Kidney glomerular epithelial cell (primary cell): ENCODE results near the gene CTNNA1.

Source experiments
- DNase-seq: peaks from one replicate; lab custom pipeline; 2025; lab: John Stamatoyannopoulos, UW

Gene CTNNA1

GRCh38 chr5:138932171-138932810 is 179.1 kb downstream of the CTNNA1 start:
- DNase-seq = no peak

DNA sequence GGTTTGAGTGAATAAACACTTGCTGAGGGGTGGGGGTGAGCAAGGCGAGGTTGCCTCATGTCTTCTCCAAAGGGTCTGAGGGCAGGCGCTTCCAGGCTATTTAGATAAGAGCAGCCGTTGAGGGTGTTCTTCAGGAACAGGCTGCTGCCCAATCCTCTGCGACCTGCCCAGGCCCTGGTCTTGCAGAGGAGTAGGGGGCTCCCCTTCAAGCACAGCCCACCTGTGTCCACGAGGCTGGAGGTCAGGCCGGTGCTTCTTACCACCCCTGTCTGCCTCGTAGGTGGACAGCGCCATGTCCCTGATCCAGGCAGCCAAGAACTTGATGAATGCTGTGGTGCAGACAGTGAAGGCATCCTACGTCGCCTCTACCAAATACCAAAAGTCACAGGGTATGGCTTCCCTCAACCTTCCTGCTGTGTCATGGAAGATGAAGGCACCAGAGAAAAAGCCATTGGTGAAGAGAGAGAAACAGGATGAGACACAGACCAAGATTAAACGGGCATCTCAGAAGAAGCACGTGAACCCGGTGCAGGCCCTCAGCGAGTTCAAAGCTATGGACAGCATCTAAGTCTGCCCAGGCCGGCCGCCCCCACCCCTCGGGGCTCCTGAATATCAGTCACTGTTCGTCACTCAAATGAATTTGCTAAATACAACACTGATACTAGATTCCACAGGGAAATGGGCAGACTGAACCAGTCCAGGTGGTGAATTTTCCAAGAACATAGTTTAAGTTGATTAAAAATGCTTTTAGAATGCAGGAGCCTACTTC is 180.5 kb downstream of the CTNNA1 start:
- DNase-seq = no peak

DNA sequence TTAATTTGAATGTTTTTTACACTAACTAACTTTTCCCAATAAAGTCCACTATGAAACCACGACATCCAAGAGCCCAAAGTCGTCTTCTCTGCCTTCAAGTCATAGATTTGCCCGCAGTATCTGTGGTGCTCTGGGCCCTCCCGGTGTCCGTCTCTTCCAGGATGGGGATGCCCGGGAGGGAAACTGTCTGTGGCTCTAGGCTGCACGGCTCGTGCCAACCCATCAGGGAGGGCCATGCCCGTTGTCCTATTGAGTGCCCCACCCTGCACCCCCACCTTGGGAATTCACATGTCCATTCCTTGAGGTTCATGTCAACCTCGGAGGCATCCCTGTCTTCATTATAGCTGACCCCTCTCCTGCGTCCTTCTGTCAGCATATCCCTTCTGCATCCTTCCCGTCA is 181.7 kb downstream of the CTNNA1 start:
- no peak for DNase-seq

- DNase-seq = no peak
These were observed 182.2 kb downstream of the CTNNA1 start for GRCh38 chr5:138935466-138935865.

- no peak for DNase-seq
These were observed 183.2 kb downstream of the CTNNA1 start for GRCh38 chr5:138936225-138936967.

- no peak for DNase-seq
These were observed 183.7 kb downstream of the CTNNA1 start for GRCh38 chr5:138936968-138937345.

GRCh38 chr5:138937392-138938387 is 184.5 kb downstream of the CTNNA1 start:
- no peak for DNase-seq

DNA sequence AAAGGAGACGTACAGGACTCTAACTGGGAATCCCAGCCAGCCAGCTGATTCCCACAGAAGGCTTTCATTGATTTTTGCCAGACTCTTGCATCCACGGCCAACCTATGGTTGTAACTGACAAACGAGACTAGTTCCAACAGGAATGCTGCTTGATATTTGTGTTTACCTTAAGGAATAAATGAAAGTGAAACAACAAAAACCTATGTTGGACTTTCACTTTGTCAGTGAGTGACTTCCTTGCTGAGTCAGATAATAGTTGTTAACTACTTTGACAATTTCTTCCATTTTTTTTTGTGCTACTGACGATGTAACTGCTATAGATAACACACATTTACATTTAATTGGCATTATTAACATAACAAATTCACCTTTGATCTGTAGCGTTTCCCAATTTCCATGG is 185.3 kb downstream of the CTNNA1 start:
- no peak for DNase-seq

GRCh38 chr5:138942066-138942465 is 188.8 kb downstream of the CTNNA1 start:
- DNase-seq = no peak

- DNase-seq = no peak
These were observed 189.6 kb downstream of the CTNNA1 start for GRCh38 chr5:138942861-138943260.

DNA sequence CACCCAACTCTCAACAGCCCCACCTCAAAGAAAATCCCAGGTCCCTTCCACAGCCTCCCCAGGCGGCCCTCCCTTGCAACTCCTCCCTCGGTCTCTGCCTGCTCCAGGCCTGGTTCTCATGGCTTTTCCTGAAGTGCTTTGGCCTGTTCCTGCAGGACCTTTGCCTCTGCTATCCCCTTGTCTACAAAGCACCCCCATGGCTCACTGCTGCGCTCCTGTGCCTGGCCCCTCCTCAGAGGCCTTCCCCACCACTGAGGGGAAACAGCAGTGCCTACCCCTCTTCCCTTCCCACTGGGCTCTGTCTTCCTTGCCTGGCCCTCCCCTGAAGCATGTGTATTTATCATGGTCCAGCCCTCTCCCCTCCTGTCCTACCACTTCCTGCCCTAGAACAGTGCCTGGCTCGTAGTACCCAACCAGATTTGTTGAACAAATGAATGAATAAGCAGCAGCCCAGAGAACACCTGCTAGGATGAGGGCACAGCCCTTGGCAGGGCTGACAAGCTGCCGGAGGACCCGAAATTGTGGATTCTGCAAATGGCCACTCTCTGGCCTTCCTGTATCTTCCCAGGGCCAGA is 190.5 kb downstream of the CTNNA1 start:
- DNase-seq = no peak

DNA sequence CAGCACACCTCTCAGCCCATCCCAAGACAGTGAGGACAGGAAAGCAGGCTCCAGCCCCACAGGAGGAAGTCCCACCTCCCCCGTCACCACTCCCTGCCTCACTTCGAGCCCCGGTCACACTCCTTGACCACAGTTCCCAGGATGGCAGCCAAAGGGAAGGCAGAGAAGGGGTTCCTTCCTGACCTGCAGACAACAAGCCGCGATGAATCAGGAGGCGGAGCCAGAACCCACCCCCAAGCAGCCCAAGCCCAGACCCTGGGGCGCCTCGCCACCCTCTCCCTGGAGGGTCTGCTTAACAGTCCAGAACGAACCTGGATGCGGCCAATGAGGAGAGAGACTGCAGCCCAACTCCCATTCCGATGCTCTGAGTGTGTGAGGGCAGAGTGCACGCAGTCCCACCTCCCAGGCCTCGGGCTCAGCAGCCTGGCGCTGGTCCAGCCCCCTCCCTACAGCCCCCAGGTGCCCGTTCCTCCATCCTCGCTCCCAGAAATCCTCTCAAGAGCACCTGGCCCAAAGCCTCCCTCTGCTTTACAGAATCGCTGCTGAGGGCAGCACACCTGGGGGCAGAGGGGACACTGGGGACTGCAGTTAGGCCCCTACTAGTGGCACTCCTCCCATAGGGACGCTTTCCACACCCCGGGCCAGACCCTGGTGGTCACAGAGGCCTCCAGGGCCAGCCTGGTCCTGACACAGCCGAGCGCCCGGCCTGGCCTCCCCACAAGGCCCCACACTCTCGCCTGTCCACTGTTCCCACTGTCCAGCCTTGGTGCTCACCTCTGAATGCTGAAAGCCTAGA is 191.5 kb downstream of the CTNNA1 start:
- DNase-seq = peak; percentile 99

DNA sequence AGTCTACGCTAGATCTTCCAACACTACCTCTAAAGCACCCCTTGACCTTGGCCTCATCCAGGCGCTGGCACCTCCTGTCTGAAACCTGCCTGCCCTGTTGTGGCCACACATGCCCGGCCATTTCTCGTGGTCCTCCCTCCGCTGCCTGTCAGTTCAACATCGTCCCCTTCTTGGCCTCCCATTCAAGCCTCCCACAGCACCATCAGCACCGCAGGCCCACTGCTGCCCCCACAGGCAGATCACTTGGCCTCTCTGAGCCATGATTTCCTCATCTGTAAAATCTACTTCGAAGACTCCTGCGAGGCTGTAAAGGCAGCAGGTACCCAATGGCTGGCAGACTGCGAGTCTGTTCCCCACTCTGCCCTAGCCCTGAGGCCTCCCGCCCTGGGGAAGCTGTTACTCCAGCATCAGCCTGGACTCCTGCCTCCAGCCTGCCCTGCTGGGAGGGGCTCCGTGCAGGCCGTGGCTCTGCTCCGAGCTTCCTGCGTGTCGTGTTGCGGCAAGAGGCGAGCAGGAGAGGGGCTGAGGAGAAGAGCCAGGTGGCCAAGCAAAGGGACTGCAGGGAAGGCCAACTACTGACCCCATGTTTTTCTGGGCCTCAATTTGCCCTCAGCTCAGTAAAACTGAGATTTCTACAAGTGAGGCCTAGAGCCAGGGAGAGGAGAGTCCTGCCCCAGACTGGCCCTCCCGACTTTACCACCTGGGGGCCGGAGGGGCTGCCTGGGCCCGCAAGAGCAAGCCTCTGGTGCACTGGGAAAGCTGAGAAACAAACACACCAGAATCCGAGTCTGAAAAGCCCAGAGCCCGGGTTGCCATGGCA is 192.4 kb downstream of the CTNNA1 start:
- DNase-seq = no peak

DNA sequence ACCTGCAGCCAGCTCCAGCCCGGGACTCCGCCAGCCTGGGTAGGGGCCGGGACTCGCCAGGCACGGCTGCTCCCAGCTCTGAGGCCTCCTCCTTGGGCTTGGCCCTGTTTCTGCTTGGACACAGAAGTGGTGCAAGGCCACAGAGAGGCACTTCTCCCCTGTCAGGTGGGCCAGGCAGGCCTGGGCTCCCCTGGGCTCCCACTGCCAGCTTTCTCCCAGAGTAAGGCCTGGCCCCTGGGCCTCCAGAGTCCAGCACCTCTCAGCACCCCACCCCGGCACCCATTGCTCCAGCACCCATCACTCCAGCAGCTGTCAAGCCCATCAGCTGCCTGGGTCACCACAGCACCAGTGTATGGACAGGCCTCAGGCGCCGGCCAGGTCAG is 193.0 kb downstream of the CTNNA1 start:
- DNase-seq = no peak

GRCh38 chr5:138946831-138947560 is 193.8 kb downstream of the CTNNA1 start:
- DNase-seq = no peak

- DNase-seq = no peak
These were observed 194.6 kb downstream of the CTNNA1 start for GRCh38 chr5:138947780-138948179.

DNA sequence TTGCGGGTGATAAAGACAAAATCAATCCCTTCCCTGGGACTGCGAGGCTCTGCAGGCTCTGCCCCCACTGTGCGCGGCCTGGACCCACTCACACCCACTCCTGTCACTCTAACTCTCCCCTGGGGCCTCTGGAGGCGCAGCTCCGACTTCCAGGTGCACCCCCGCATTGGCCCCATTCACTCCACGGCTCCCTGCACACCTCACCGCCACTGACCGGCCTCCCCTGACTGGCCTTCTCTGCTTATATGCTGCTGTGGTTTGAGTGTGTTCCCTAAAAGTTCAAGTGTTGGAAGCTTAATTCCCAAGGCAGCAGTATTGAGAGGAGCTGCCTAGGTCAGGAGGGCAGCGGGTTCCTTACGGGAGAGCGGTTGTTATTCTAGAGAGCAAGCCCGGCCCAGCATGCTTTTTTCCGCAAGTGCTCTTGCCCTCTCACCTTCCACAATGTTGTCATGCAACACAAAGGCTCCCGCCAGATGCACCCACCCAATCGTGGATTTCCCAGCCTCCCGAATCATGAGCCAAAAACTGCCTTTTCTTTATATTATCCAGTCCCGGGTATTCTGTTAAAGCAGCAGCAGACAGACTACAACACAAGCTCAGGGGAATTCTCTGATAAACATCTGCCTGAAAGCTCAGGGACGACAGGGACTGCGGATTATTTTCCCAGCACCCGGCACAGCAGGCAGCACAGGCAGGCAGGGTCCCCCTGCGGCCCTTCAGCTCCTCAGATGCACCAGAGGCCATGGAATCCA is 195.4 kb downstream of the CTNNA1 start:
- no peak for DNase-seq

DNA sequence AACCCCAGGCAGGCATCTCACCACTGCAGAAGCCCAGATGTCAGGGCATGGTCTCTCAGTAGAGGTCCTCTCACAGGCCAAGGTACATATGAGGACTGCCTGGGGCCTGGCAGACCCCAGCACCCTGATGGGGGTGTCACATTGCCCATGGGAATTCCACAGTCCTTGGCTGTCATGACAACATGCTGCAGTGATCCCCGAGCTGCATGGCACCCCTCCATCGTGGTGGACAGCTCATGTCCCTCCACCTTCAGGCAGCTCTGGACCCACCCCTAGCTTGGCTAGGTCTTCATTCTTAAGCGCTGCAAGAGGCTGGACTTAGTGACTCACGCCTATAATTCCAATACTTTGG is 196.0 kb downstream of the CTNNA1 start:
- DNase-seq = no peak
